H1 (cell line): ENCODE measurements around the gene CHSY1.

Experiments used
- BACH1 ChIP-seq: IDR thresholded peaks from 2 replicates; pipeline ENCODE4 v1.6.1; 2012; ENCODE audit warnings: low read length, improper control_type of control experiment
- CTCF ChIP-seq, 3 experiments: IDR thresholded peaks; 1 replicate in 2 of 3; 2 replicates in 1 of 3; pipeline versions ENCODE4 v1.5.1 to v1.6.1; 2011; ENCODE audit warnings: low read length in 3 of 3, mild to moderate bottlenecking in 3 of 3, inconsistent platforms in 2 of 3, low read depth in 1 of 3, moderate library complexity in 1 of 3; ENCODE audit not compliant: insufficient read depth in 1 of 3; ENCODE audit errors: control extremely low read depth in 1 of 3
- EP300 ChIP-seq, 2 experiments: IDR thresholded peaks; 1 replicate in 1 of 2; 2 replicates in 1 of 2; pipeline ENCODE4 v1.6.1; 2011 to 2012; ENCODE audit warnings: low read depth in 2 of 2, low read length in 2 of 2, mild to moderate bottlenecking in 2 of 2, borderline replicate concordance in 1 of 2, inconsistent platforms in 1 of 2, moderate library complexity in 1 of 2
- JUND ChIP-seq: IDR thresholded peaks from 2 replicates; pipeline ENCODE4 v1.6.1; 2011; ENCODE audit warnings: mild to moderate bottlenecking, improper control_type of control experiment, low read length
- POLR2AphosphoS5 ChIP-seq: IDR thresholded peaks from 2 replicates; pipeline ENCODE4 v1.6.1; 2011; ENCODE audit warnings: low read depth, low read length
- SRF ChIP-seq: IDR thresholded peaks from 2 replicates; pipeline ENCODE4 v1.6.1; 2011; ENCODE audit warnings: mild to moderate bottlenecking, low read depth, low read length, moderate library complexity

- no peak for TF ChIP-seq JUND
- no peak for TF ChIP-seq BACH1
- no peak for TF ChIP-seq POLR2AphosphoS5
- TF ChIP-seq EP300 (IDR thresholded peaks at IDR 0.05; ENCODE audit: borderline replicate concordance in 1 of 2, low read depth in 2 of 2, low read length in 2 of 2), result no peak
- no peak for TF ChIP-seq SRF
- TF ChIP-seq CTCF (IDR thresholded peaks at IDR 0.05; ENCODE audit: control extremely low read depth in 1 of 3, insufficient read depth in 1 of 3, low read depth in 1 of 3, low read length in 3 of 3), result no peak
Observed at GRCh38 chr15:101131489-101132389, 120.1 kb downstream of the CHSY1 start.
